ENCODE measurements around the gene VCL.

The VCL gene

DNA sequence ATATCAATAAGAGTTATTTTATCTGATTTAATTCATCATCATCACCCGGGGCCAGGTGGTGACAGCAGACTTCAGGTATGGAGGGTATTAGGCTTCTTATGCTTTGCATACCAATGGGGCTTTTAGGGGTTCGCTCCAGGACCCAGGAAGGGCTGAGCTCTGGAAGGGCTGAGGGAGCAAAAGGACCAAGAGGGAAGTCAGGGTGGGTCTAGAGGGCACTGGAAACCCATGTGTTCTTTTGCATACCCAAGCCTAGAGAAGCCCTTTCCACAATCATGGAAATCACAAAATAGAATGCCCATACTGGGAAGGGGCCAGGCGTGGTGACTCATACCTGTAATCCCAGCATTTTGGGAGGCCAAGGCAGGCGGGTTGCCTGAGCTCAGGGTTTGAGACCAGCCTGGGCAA, 30.9 kb upstream of the VCL start:
- FAIRE-seq (no peak), DNase-seq (ENCODE audit: insufficient read length, low spot score) (no peak)
- TF ChIP-seq CTCF (IDR thresholded peaks at IDR 0.05; ENCODE audit: insufficient read depth, missing control alignments), result no peak

GRCh38 chr10:73967544-73967943, 30.4 kb upstream of the VCL start:
- DNase-seq (ENCODE audit: insufficient read length, low spot score) (no peak), FAIRE-seq (no peak)
- no peak for TF ChIP-seq CTCF (IDR thresholded peaks at IDR 0.05; ENCODE audit: insufficient read depth, missing control alignments)

DNA sequence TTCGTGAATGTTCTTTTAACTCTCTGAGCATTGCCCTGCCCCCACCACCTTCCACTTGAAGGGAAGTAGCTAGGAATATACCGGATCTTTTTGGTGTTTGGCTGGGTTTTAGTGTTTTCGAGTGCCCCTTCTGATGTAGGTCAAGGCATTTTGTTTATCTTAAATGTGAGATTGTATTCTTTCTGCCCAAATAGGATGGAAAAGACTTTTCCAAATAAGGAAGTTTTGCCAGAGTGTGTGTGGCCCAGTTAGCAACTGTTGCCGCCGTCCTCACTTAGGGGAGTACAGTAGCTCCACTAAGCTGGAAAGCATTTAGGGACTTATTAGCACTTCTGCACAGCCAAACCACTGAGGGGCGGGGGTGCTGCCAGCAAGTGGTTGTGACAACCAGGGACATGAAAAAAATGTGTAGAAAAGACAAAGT, 29.8 kb upstream of the VCL start:
- DNase-seq (ENCODE audit: insufficient read length, low spot score), result no peak

GRCh38 chr10:73969224-73969841, 28.6 kb upstream of the VCL start:
- no peak for FAIRE-seq

More for the DNA sequence above, 29.8 kb upstream of the VCL start:
- no peak for TF ChIP-seq CTCF (IDR thresholded peaks at IDR 0.05; ENCODE audit: insufficient read depth, missing control alignments)
- FAIRE-seq, result no peak

DNA sequence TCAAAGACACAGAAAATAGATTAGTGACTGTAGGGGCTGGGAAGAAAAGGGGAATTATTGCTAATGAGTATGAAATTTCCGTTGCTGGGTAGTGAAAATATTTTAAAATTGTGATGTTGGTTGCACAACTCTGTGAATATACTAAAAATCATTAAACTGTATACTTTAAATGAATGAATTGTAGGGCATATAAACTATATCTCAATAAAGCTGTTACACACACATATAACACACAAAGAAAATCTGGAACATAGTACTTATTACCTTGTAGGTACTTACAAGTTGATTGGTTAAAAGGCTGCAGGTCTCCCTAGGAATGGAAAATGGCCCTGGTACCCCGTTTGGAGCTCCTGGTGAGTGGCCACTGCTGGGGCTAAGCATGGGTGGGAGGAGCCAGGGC, 27.1 kb upstream of the VCL start:
- no peak for DNase-seq (ENCODE audit: insufficient read length, low spot score)
- no peak for TF ChIP-seq CTCF (IDR thresholded peaks at IDR 0.05; ENCODE audit: insufficient read depth, missing control alignments)
- FAIRE-seq, result no peak

More at GRCh38 chr10:73969224-73969841, 28.6 kb upstream of the VCL start:
- DNase-seq (ENCODE audit: insufficient read length, low spot score), result no peak
- no peak for TF ChIP-seq CTCF (IDR thresholded peaks at IDR 0.05; ENCODE audit: insufficient read depth, missing control alignments)

DNA sequence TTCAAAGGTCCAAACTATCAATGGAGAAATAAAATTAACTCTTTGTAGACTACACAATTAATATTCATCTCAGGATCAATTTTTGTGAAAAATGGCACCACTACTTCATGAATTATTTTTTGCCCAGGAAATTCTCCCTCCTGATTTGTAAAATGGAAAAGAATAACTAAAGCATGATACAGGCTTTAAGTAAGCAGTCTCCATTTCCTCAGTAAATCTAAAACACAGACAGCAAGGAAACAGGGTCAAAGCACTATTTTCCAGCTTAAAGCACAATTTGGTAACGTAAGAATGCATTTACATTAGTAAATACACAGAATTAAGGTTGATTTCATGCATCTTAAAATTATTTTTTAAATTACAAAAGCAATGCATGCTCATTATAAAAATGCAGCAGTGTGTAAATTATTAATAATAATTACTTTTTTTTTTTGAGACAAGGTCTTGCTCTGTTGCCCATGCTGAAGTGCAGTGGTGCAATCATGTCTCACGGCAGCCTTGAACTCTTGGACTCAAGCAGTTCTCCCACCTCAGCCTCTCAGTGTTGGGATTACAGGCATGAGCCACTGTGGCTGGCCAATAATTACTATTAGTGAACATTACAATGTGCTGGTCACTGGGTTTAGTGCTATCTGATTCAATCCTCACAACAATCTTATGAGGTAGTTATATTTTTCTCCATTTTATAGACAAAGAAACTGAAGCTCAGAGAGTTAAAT, 26.1 kb upstream of the VCL start:
- no peak for FAIRE-seq
- DNase-seq (ENCODE audit: insufficient read length, low spot score), result no peak
- TF ChIP-seq CTCF (IDR thresholded peaks at IDR 0.05; ENCODE audit: insufficient read depth, missing control alignments), result no peak

- DNase-seq (ENCODE audit: insufficient read length, low spot score), result no peak
- no peak for TF ChIP-seq CTCF (IDR thresholded peaks at IDR 0.05; ENCODE audit: insufficient read depth, missing control alignments)
- no peak for FAIRE-seq
These were observed 24.5 kb upstream of the VCL start for GRCh38 chr10:73973427-73973826.

Data from D721Med (cell line).